HG03354 (cell line): ENCODE data around the gene FHL5.
"Not testable (repeated sequence)": the region's sequence is repeated elsewhere in the genome, so short reads cannot be mapped to it uniquely, and the experiment has no call there.

Experiments
- ATAC-seq: cut with Tn5 transposase; IDR thresholded peaks from one replicate; pipeline ENCODE4 v1.9.1; 2021; ENCODE audit warnings: mild to moderate bottlenecking; ENCODE audit not compliant: unreplicated experiment, poor library complexity, severe bottlenecking

FHL5 gene, protein sequence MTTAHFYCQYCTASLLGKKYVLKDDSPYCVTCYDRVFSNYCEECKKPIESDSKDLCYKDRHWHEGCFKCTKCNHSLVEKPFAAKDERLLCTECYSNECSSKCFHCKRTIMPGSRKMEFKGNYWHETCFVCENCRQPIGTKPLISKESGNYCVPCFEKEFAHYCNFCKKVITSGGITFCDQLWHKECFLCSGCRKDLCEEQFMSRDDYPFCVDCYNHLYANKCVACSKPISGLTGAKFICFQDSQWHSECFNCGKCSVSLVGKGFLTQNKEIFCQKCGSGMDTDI

GRCh38 chr6:96562886-96563285, at the start of gene FHL5:
TSS of gene FHL5 (plus strand) at chr6:96563128. CDS start at chr6:96603614, 40,486 bp downstream.
- no peak for ATAC-seq

DNA sequence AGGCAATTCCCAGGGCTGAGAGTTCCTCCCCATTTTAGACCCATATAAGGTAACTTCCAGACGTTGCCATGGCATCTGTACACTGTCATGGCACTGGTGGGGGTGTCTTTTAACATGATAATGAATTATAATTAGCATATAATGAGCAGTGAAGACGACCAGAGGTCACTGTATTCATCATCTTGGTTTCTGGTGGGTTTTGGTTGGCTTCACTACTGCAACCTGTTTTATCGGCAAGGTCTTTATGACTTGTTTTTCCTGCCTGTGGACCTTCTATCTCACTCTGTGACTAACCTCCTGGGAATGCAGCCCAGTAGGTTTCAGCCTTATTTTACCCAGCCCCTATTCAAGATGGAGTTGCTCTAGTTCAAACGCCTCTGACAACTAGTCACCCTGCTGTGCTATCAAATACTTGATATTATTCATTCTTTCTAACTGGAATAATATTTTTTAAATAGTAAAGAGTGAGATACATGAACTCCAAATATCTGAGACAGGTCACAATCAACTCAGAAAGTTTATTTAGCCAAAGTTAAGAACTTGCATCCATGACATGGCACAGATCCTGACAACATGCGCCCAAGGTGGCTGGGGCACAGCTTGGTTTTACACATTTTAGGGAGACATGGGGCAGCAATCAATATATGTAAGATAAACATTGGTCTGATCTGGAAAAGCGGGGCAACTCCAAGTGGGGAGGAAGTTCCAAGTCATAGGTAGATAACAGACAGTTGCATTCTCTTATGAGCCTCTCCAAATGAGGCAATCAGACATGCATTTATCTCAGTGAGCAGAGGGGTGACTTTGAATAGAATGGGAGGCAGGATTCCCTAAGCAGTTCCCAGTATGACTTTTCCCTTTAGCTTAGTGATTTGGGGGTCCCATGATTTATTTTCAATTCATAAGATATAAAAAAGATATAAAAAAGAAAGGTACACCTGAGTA, 42.5 kb upstream of the FHL5 start:
- ATAC-seq, result no peak

GRCh38 chr6:96521306-96521643, 41.7 kb upstream of the FHL5 start:
- peak; percentile 29 for ATAC-seq

GRCh38 chr6:96521644-96522464, 41.1 kb upstream of the FHL5 start, which contains the start of gene UFL1:
TSS of gene UFL1 (plus strand) at chr6:96521806. CDS start at chr6:96521874, 68 bp downstream.
- ATAC-seq, result peak; percentile 96

DNA sequence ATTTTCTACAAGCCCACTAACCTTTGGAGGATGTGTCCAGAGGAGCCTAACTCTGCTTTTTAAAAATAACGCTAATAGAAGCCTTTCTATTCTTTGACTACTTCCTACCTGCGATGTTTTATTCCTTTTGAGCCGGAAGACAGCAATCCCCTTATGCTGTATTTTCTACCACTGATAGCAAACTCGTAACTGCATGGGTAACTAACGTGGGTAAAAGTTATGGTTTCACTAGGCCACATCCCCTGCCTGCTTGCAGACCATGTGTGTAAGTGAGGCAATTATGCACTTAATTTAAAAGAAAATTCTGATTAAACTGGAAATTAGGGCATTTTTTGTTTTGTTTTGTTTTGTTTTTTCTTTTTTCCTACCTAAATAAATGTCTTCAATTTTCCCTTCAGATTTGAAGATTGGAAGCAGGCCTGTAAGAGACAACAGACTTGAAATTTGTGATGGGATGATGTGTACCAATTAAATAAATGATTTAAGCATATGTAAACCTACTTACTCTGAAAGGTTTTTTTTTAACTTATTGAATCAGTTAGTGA, 40.4 kb upstream of the FHL5 start:
- ATAC-seq, result peak; percentile 35

DNA sequence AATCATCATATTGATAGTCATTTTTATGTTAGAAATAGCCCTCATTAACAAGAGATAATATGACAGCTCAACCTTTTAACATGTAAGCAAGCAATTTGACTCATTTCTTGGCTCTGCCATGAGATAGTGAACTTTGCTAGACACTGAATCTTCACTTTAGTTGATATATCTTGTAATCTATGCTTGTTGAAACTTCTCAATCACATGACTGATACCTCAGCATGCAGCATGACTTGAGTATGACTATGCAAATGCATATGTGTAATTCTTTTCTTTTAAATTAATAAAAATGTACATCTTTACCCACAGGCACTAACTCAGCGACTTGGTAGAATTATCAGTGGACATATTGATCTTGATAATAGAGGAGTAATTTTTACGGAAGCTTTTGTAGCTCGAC, 34.7 kb upstream of the FHL5 start:
- no peak for ATAC-seq

- ATAC-seq, result no peak
Measured at GRCh38 chr6:96532399-96532798, 30.5 kb upstream of the FHL5 start.

- ATAC-seq, result no peak
Measured at GRCh38 chr6:96537726-96538125, 25.2 kb upstream of the FHL5 start.

GRCh38 chr6:96542702-96543101, 20.2 kb upstream of the FHL5 start:
- peak; percentile 77 for ATAC-seq

GRCh38 chr6:96545882-96546281, 17.0 kb upstream of the FHL5 start:
- ATAC-seq, result no peak

GRCh38 chr6:96547654-96548053, 15.3 kb upstream of the FHL5 start:
- ATAC-seq, result no peak

- no peak for ATAC-seq
Measured at GRCh38 chr6:96554558-96554957, 8.4 kb upstream of the FHL5 start.

GRCh38 chr6:96559740-96560139, 3.2 kb upstream of the FHL5 start:
- ATAC-seq, result not testable (repeated sequence)

GRCh38 chr6:96563853-96564252, 925 bp downstream of the FHL5 start:
- peak; percentile 85 for ATAC-seq

DNA sequence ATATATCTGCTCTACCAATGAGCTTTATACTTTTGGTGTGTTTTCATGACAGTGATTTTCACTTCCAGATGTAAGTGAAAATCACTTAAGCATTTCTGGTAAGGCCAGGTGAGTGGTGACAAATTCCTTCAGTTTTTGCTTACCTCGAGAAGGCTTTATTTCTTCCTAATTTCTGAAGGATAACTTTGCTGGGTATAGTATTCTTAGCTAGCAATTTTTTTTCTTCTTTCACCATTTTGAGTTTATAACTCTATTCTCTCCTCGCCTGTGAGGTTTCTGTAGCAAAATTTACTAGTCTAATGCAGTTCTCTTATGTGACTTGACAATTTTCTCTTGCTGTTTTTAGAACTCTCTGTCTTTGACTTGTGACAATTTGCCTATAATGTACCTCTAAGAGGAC, 7.1 kb downstream of the FHL5 start:
- ATAC-seq, result no peak

DNA sequence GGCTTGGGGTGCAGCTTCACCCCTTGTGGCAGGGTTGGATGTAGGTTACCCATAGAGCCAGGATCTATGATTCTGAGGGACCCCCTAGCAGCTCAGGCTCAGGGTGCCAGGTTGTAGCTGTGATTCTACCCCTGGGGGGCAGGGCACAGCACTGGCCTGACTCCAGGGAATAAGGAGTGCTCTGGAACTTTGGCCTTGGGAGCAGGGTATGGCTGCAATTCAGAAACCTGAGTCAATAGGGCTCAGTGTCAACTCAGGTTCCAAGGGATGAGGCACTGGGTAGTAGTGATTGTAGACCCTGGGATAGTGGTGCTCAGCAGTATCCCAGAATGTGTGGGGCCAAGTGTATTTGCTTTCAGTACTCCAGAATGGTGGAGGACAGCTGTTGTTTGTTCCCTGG, 8.6 kb downstream of the FHL5 start:
- no peak for ATAC-seq

- no peak for ATAC-seq
Measured at GRCh38 chr6:96575359-96575758, 12.4 kb downstream of the FHL5 start.

DNA sequence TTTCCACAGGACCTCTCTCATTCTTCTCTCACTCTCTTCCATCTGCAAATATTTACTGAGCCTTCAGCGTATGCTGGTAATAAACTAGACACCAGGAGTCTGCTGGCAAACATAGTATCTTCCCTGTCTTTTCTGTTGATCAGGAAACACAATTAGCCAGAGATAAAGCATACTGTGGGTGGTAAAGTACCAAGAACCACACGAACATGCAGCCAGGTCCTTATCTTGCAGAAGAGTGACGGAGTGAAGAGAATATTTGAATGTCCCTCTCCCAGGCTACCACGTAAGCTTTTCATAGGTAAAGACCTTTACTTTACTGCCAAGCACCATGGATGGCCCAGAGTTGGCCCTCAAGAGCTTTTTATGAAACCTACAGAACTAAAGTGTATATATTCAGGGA, 13.3 kb downstream of the FHL5 start:
- no peak for ATAC-seq

DNA sequence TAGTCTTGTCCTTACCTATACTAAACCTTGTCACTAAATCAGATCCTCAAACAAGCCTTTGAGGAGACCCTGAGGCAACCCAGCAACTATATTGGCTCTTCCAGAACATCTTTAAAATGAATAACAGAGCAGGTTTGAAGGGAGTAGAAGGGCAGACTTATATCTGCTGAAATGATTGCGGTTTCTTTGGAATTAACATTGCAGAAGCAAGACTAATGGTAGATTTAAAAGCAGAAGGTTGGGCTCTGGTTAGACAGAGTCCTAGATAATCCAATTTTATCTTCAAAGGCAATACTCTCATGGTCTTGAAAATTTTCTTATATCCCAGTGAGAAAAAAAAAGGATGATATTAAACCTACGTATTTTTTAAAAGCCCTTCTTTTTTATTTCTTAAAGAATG, 19.1 kb downstream of the FHL5 start:
- no peak for ATAC-seq

GRCh38 chr6:96582436-96582835, 19.5 kb downstream of the FHL5 start:
- no peak for ATAC-seq
